ENCODE measurements around the gene UNC13D.

DNA sequence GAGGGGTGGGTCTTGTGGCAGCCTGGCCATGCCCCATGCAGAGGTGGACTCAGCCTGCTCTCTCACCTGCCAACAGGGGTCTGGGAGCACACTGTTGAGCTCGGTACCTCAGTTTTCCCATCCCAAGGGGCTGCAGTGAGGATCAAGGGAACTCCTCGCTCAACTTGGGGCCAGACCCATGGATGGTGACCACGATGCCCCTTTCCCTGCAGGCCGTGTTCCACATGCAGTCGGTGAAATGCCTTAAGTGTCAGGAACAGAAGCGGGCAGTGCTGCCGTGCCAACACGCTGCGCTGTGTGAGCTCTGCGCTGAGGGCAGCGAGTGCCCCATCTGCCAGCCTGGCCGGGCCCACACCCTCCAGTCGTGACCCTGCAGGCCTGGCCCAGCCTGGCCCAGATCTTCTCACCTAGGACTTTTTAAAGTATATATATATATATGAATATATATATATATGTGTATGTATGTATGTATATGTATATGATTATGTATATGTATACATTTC lies 20.1 kb downstream of the UNC13D start:
- TF ChIP-seq, protein P1, sequence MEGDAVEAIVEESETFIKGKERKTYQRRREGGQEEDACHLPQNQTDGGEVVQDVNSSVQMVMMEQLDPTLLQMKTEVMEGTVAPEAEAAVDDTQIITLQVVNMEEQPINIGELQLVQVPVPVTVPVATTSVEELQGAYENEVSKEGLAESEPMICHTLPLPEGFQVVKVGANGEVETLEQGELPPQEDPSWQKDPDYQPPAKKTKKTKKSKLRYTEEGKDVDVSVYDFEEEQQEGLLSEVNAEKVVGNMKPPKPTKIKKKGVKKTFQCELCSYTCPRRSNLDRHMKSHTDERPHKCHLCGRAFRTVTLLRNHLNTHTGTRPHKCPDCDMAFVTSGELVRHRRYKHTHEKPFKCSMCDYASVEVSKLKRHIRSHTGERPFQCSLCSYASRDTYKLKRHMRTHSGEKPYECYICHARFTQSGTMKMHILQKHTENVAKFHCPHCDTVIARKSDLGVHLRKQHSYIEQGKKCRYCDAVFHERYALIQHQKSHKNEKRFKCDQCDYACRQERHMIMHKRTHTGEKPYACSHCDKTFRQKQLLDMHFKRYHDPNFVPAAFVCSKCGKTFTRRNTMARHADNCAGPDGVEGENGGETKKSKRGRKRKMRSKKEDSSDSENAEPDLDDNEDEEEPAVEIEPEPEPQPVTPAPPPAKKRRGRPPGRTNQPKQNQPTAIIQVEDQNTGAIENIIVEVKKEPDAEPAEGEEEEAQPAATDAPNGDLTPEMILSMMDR (IDR thresholded peaks at IDR 0.05; ENCODE audit: insufficient read depth, low read depth, low read length): no peak
- TF ChIP-seq EZH2 (IDR thresholded peaks at IDR 0.05; ENCODE audit: insufficient read depth, low read length): no peak
